HCT116 (cell line): ENCODE measurements around the gene TDRD3. TPM values are rescaled to one million over a fixed set of nuclear protein-coding genes. Genes with fewer than 3 reads are reported as not detected.

Experiments
- ATAC-seq: fragments of 200-7000 bp; cut with Tn5 transposase; 2 replicates; pipeline ENCODE4 v1.9.1; 2020; ENCODE audit warnings: mild to moderate bottlenecking, moderate library complexity
- BruUV-seq: library from RNA; stranded (reverse); fragments of 400-500 nt; replicated peaks from 2 replicates; lab custom pipeline; 2021; lab: Mats Ljungman, UMichigan
- CTCF ChIA-PET: fragments of 300-600 bp; sonication (Branson Sonifier 250); formaldehyde crosslinking; loops from one replicate; lab custom pipeline; 2021; ENCODE audit warnings: antibody characterized with exemption; lab: Charles Lee
- POLR2A ChIA-PET: fragments of 300-600, 350-600 bp; sonication (Branson Sonifier 250); formaldehyde crosslinking; loops from one replicate; lab custom pipeline; 2021; ENCODE audit warnings: antibody characterized with exemption; lab: Charles Lee
- RAD21 ChIA-PET, 2 experiments: fragments of 300-600 bp; sonication (Branson Sonifier 250); formaldehyde crosslinking; loops; one replicate each; lab custom pipeline; 2023; ENCODE audit warnings: low total read pairs in 2 of 2; ENCODE audit not compliant: uncharacterized antibody in 2 of 2, unreplicated experiment in 2 of 2, low non-redundant PET in 1 of 2; lab: Charles Lee
- DNase-seq: peaks from one replicate; pipeline ENCODE4 v3.0.0-alpha.2; 2010; ENCODE audit warnings: low read depth, low spot score
- H2AFZ ChIP-seq: fragments of 200-600 bp; shearing (Covaris generic), sonication (generic); 2 replicates; pipeline ENCODE4 v1.6.1; 2017; ENCODE audit warnings: low read depth, mixed run types, mixed read lengths, antibody characterized with exemption, low read length; ENCODE audit not compliant: poor library complexity, severe bottlenecking
- H3K27ac ChIP-seq: 2 replicates; pipeline ENCODE4 v1.5.1; 2012; ENCODE audit warnings: low read depth, low read length
- H3K27me3 ChIP-seq: fragments of 200-600 bp; sonication (generic); 2 replicates; pipeline ENCODE4 v1.6.1; 2016; ENCODE audit warnings: mixed run types, low read length, mixed read lengths; ENCODE audit not compliant: insufficient read depth
- H3K36me3 ChIP-seq, 2 experiments: fragments of 200-500 bp in 1 of 2; fragments of 200-600 bp in 1 of 2; sonication (Bioruptor generic) in 1 of 2; sonication (generic) in 1 of 2; 2 replicates each; pipeline versions ENCODE4 v1.5.1 to v1.6.1; 2014 to 2016; ENCODE audit warnings: low read length in 2 of 2, inconsistent platforms in 1 of 2, mixed read lengths in 1 of 2, mixed run types in 1 of 2; ENCODE audit not compliant: insufficient read depth in 2 of 2, control insufficient read depth in 1 of 2
- H3K4me1 ChIP-seq, 2 experiments: fragments of 200-600 bp in 1 of 2; sonication (generic) in 1 of 2; 2 replicates each; pipeline versions ENCODE4 v1.5.1 to v1.6.1; 2012 to 2017; ENCODE audit warnings: low read length in 2 of 2, inconsistent platforms in 1 of 2, mild to moderate bottlenecking in 1 of 2, mixed read lengths in 1 of 2, mixed run types in 1 of 2, moderate library complexity in 1 of 2; ENCODE audit not compliant: insufficient read depth in 2 of 2, control insufficient read depth in 1 of 2
- H3K4me2 ChIP-seq: fragments of 200-600 bp; sonication (generic); 2 replicates; pipeline ENCODE4 v1.6.1; 2017; ENCODE audit warnings: mixed run types, low read length, mixed read lengths
- H3K4me3 ChIP-seq, 2 experiments: fragments of 200-600 bp in 1 of 2; sonication (generic) in 1 of 2; replicated peaks in 1 of 2; 2 replicates each; pipeline ENCODE4 v1.5.1; 2011 to 2016; ENCODE audit warnings: low read length in 2 of 2, control low read depth in 1 of 2, low read depth in 1 of 2, mild to moderate bottlenecking in 1 of 2, mixed read lengths in 1 of 2, mixed run types in 1 of 2
- H3K79me2 ChIP-seq: fragments of 200-600 bp; sonication (generic); 2 replicates; pipeline ENCODE4 v1.6.1; 2017; ENCODE audit warnings: mild to moderate bottlenecking, mixed run types, low read length, moderate library complexity, mixed read lengths; ENCODE audit not compliant: insufficient read depth
- H3K9ac ChIP-seq: fragments of 200-600 bp; sonication (generic); 2 replicates; pipeline ENCODE4 v1.6.1; 2016; ENCODE audit warnings: low read length, mixed read lengths
- H3K9me2 ChIP-seq: fragments of 200-600 bp; sonication (generic), shearing (Covaris generic); 2 replicates; pipeline ENCODE4 v1.6.1; 2017; ENCODE audit warnings: mixed run types, mild to moderate bottlenecking, moderate library complexity; ENCODE audit not compliant: insufficient read depth
- H3K9me3 ChIP-seq, 2 experiments: fragments of 200-500 bp in 1 of 2; fragments of 200-600 bp in 1 of 2; sonication (Bioruptor generic) in 1 of 2; sonication (generic) in 1 of 2; 2 replicates each; pipeline ENCODE4 v1.6.1; 2014 to 2017; ENCODE audit warnings: low read length in 2 of 2, mixed read lengths in 2 of 2, inconsistent platforms in 1 of 2, low read depth in 1 of 2, mild to moderate bottlenecking in 1 of 2, mixed run types in 1 of 2, moderate library complexity in 1 of 2; ENCODE audit not compliant: control insufficient read depth in 1 of 2, insufficient read depth in 1 of 2
- H4K20me1 ChIP-seq: fragments of 200-600 bp; sonication (generic), shearing (Covaris generic); 2 replicates; pipeline ENCODE4 v1.6.1; 2017; ENCODE audit warnings: mixed run types, mild to moderate bottlenecking, moderate library complexity; ENCODE audit not compliant: insufficient read depth
- EGR1 ChIP-seq: IDR thresholded peaks from 2 replicates; pipeline ENCODE4 v1.6.1; 2012; ENCODE audit warnings: low read depth
- FOSL1 ChIP-seq: IDR thresholded peaks from 2 replicates; pipeline ENCODE4 v1.6.1; 2012; ENCODE audit warnings: low read depth
- JUND ChIP-seq: IDR thresholded peaks from 2 replicates; pipeline ENCODE4 v1.6.1; 2012
- SP1 ChIP-seq: IDR thresholded peaks from 2 replicates; pipeline ENCODE4 v1.6.1; 2012; ENCODE audit warnings: low read depth
- YY1 ChIP-seq: IDR thresholded peaks from 2 replicates; pipeline ENCODE4 v1.6.1; 2011; ENCODE audit warnings: low read length, low read depth, moderate library complexity, mild to moderate bottlenecking; ENCODE audit not compliant: insufficient replicate concordance; ENCODE audit errors: extremely low read depth
- intact Hi-C: fragments of 100-400 bp; cut with micrococcal nuclease; formaldehyde crosslinking; loops from 2 replicates; pipeline ENCODE4 v1.10.0; 2022
- total RNA-seq: library from RNA; stranded (reverse); gene quantifications from one replicate; pipeline ENCODE4 v1.2.1, GENCODE V29; 2021; ENCODE audit not compliant: unreplicated experiment
- TF ChIP-seq, protein P1 (sequence below): IDR thresholded peaks from 2 replicates; pipeline ENCODE4 v1.6.1; 2012
- TF ChIP-seq, protein P2 (sequence below): IDR thresholded peaks from 2 replicates; pipeline ENCODE4 v1.6.1; 2012

The TDRD3 gene
- total RNA-seq, 1 experiment from 2014 or later: 16.9 TPM

DNA sequence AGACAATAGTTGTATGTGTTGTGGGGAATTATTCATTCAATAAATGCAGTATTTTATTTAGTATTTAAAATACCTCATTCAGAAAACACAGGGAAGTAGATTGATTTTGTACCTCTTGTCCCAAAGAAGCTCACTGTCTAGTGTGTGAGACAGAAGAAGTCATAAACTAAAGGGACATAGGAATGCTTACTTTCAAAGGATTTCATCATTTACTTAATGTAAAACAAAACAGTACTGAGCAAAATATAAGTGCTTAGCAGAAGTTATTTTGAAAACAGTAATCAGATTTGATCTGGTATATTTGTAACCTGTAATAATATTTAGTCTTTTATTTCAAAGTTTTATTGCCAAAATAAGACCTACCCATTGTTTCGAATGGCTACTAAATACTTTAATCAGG lies 117.9 kb downstream of the TDRD3 start:
- ChIA-PET RAD21 (no interaction called here), CTCF (no interaction called here)
- Histone ChIP-seq H3K4me1 (peaks cover 0 to 1% of the 10 kb centered on the region in 2 experiments; a peak in 1 of 4 replicates), H4K20me1 (no peaks in the 10 kb centered on the region; the same call in 1 of the 2 replicates), H3K27me3 (no peaks in the 10 kb centered on the region), H3K9ac (no peak overlapping the region), H3K79me2 (no peaks in the 10 kb centered on the region), H3K4me2 (no peak overlapping the region), H2AFZ (no peak overlapping the region), H3K4me3 (no peak overlapping the region)
- DNase-seq: no peak
- TF ChIP-seq YY1: no peak
- TF ChIP-seq, all 23 proteins: peak for 0
- no peak for ATAC-seq
- no peaks in the 10 kb centered on the region for H3K36me3 ChIP-seq
- no peak overlapping the region for H3K27ac ChIP-seq
- intact Hi-C loops: no loop called here
- no peaks in the 10 kb centered on the region for H3K9me2 ChIP-seq
- H3K9me3 ChIP-seq: no peaks in the 10 kb centered on the region
- POLR2A ChIA-PET: no interaction called here
- BruUV-seq: no TSS peak

DNA sequence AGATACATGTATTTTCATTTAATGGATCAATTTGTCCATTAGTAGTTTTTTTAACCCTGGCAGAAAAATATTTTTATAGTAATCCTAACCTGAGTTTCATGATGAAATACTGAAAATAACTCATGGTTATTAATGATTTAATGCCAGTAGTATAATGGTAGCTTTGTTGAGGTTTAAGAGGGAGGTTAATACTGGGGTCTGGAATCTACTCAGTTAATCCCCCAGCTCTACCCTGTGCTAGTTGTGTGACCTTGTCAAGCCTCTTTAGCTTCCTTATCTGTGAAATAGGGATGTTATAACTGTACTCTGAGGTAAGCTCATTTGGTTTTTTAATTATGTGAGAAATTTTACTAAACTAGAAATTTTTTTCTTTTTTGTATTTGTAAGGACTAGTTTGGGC lies 122.5 kb downstream of the TDRD3 start:
- no peaks in the 10 kb centered on the region for H3K9me2 ChIP-seq
- H4K20me1 ChIP-seq: no peaks in the 10 kb centered on the region; the same call in 1 of the 2 replicates
- no peaks in the 10 kb centered on the region for H3K79me2 ChIP-seq
- ChIA-PET CTCF (no interaction called here), POLR2A (no interaction called here), RAD21 (no interaction called here)
- no peaks in the 10 kb centered on the region for H3K36me3 ChIP-seq
- no peak overlapping the region for H3K4me2 ChIP-seq
- H3K27ac ChIP-seq: no peak overlapping the region
- no peaks in the 10 kb centered on the region for H3K4me1 ChIP-seq
- no peak overlapping the region for H2AFZ ChIP-seq
- no peak for ATAC-seq
- no peaks in the 10 kb centered on the region for H3K27me3 ChIP-seq
- no peak overlapping the region for H3K9ac ChIP-seq
- BruUV-seq: no TSS peak
- no peaks in the 10 kb centered on the region for H3K9me3 ChIP-seq
- TF ChIP-seq FOSL1 (no peak), SP1 (no peak), JUND (no peak), EGR1 (no peak), YY1 (no peak)
- TF ChIP-seq, protein P1, sequence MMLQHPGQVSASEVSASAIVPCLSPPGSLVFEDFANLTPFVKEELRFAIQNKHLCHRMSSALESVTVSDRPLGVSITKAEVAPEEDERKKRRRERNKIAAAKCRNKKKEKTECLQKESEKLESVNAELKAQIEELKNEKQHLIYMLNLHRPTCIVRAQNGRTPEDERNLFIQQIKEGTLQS: no peak
- TF ChIP-seq, protein P2, sequence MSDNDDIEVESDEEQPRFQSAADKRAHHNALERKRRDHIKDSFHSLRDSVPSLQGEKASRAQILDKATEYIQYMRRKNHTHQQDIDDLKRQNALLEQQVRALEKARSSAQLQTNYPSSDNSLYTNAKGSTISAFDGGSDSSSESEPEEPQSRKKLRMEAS: no peak
- no peak overlapping the region for H3K4me3 ChIP-seq
- DNase-seq: no peak
- intact Hi-C loops: no loop called here
